HepG2 (cell line): Measurements from ENCODE around the gene NDUFS5. TPM values are rescaled to one million over a fixed set of nuclear protein-coding genes. Genes with fewer than 3 reads are reported as not detected.
"Not testable (repeated sequence)": the region's sequence is repeated elsewhere in the genome, so short reads cannot be mapped to it uniquely, and the experiment has no call there.

Source experiments
- ATAC-seq: fragments of 200-7000 bp; cut with Tn5 transposase; 3 replicates; pipeline ENCODE4 v1.9.1; 2020; ENCODE audit warnings: mild to moderate bottlenecking, moderate library complexity
- BruUV-seq: library from RNA; stranded (reverse); fragments of 400-500 nt; replicated peaks from 2 replicates; lab custom pipeline; 2021; lab: Mats Ljungman, UMichigan
- CTCF ChIA-PET: fragments of 300-600 bp; formaldehyde crosslinking; extraction: SDS; loops from one replicate; lab custom pipeline; 2021; ENCODE audit warnings: low total read pairs, inconsistent platforms, low intra/inter-chr PET ratio; lab: Yijun Ruan, JAX
- POLR2A ChIA-PET: fragments of 350-600 bp; sonication (Branson Sonifier 250); formaldehyde crosslinking; loops from one replicate; lab custom pipeline; 2020; ENCODE audit warnings: antibody characterized with exemption, inconsistent platforms; lab: Yijun Ruan, JAX
- DNase-seq: peaks from one replicate; pipeline ENCODE4 v3.0.0-alpha.2; 2015; ENCODE audit warnings: low spot score
- FAIRE-seq: peaks from 3 replicates; lab custom pipeline; 2011; peaks lifted over from hg19 to GRCh38; lab: Jason Lieb, UNC
- H2AFZ ChIP-seq: one replicate; pipeline ENCODE4 v1.6.1; 2011; ENCODE audit warnings: low read length, inconsistent platforms
- H3K27ac ChIP-seq: fragments of 300-600 bp; 3 replicates; pipeline ENCODE4 v1.8.0; 2011; ENCODE audit warnings: mixed run types, mild to moderate bottlenecking, mixed read lengths, low read length, inconsistent platforms; ENCODE audit not compliant: insufficient read depth; ENCODE audit errors: extremely low read length
- H3K27me3 ChIP-seq, 2 experiments: fragments of 200-600 bp in 1 of 2; 2 replicates in 1 of 2; 3 replicates in 1 of 2; pipeline versions ENCODE4 v1.6.0 to v1.8.0; 2011; ENCODE audit warnings: low read length in 2 of 2, mild to moderate bottlenecking in 2 of 2, moderate library complexity in 2 of 2, inconsistent platforms in 1 of 2; ENCODE audit not compliant: insufficient read depth in 2 of 2, control insufficient read depth in 1 of 2
- H3K36me3 ChIP-seq, 2 experiments: fragments of 200-600 bp in 1 of 2; replicated peaks in 1 of 2; 2 replicates in 1 of 2; 3 replicates in 1 of 2; pipeline versions ENCODE4 v1.5.1 to v1.8.0; 2011; ENCODE audit warnings: low read length in 2 of 2, inconsistent platforms in 1 of 2; ENCODE audit not compliant: insufficient read depth in 2 of 2, control insufficient read depth in 1 of 2
- H3K4me1 ChIP-seq: 2 replicates; pipeline ENCODE4 v1.5.1; 2012; ENCODE audit warnings: low read length, inconsistent platforms; ENCODE audit not compliant: insufficient read depth
- H3K4me2 ChIP-seq: 2 replicates; pipeline ENCODE4 v1.6.0; 2011; ENCODE audit warnings: low read depth, low read length, inconsistent platforms
- H3K4me3 ChIP-seq, 3 experiments: fragments of 200-600 bp in 1 of 3; sonication (generic), shearing (Covaris generic) in 1 of 3; replicated peaks in 1 of 3; 2 replicates each; pipeline ENCODE4 v1.5.1; 2011 to 2016; ENCODE audit warnings: low read length in 3 of 3, inconsistent platforms in 2 of 3, low read depth in 2 of 3, mild to moderate bottlenecking in 2 of 3, control low read depth in 1 of 3, mixed read lengths in 1 of 3; ENCODE audit not compliant: insufficient read depth in 1 of 3
- H3K79me2 ChIP-seq: one replicate; pipeline ENCODE4 v1.6.1; 2011; ENCODE audit warnings: low read length, inconsistent platforms; ENCODE audit not compliant: insufficient read depth
- H3K9ac ChIP-seq: 2 replicates; pipeline ENCODE4 v1.6.0; 2011; ENCODE audit warnings: mild to moderate bottlenecking, low read depth, low read length, inconsistent platforms; ENCODE audit not compliant: insufficient read depth
- H3K9me3 ChIP-seq: 2 replicates; pipeline ENCODE4 v1.5.1; 2012; ENCODE audit warnings: mild to moderate bottlenecking, low read length
- H4K20me1 ChIP-seq: 2 replicates; pipeline ENCODE4 v1.6.0; 2011; ENCODE audit warnings: inconsistent platforms, mild to moderate bottlenecking, low read length, moderate library complexity; ENCODE audit not compliant: insufficient read depth
- KLF13 ChIP-seq: sonication (generic); formaldehyde crosslinking; IDR thresholded peaks from 2 replicates; pipeline ENCODE4 v1.4.0; 2020; ENCODE audit warnings: mild to moderate bottlenecking, missing genetic modification reagents
- WGBS: methylation state at CpG from one replicate; pipeline ENCODE4 v1.1.6; 2017; ENCODE audit warnings: low lambda C conversion rate; 5-methylcytosine and 5-hydroxymethylcytosine counted together
- in situ Hi-C: cut with HindIII; loops from 2 replicates; pipeline ENCODE4 v1.10.0; 2017; ENCODE audit warnings: low pct_unique_long_range_greater_than_20kb; ENCODE audit not compliant: extremely low pct_ligation_motif_present
- intact Hi-C: fragments of 100-400 bp; cut with micrococcal nuclease; formaldehyde crosslinking; loops from one replicate; pipeline ENCODE4 v1.10.0; 2022; ENCODE audit not compliant: unreplicated experiment
- polyA plus RNA-seq, 8 experiments: library from polyadenylated mRNA; depleted of rRNA in 3 of 8; stranded (reverse) in 7 of 8; unstranded in 1 of 8; fragments of >200 nt; fragmentation: Illumina TruSeq in 4 of 8; extraction: Trizol in 4 of 8; gene quantifications; 2 replicates each; pipeline versions ENCODE4 v1.2.1 to v1.2.3, GENCODE V29; 2011 to 2016; ENCODE audit warnings: low read depth in 4 of 8, missing spikeins in 1 of 8, mixed read lengths in 1 of 8; ENCODE audit not compliant: insufficient read depth in 1 of 8
- total RNA-seq, 5 experiments: library from RNA; depleted of rRNA; stranded (reverse); fragments of >200 nt; fragmentation: Illumina TruSeq; extraction: Trizol; gene quantifications; 2 replicates each; pipeline ENCODE4 v1.2.3, GENCODE V29; 2016; ENCODE audit warnings: low read depth in 1 of 5

The NDUFS5 gene
- total and polyA plus RNA-seq, 2 of the 13 experiments (the other 11 are each of a cell fraction or from before 2014, with no cell fraction given), result 263 to 466 TPM

- no peak overlapping the region for H3K4me2 ChIP-seq
- no peak overlapping the region for H3K4me3 ChIP-seq
- no peaks in the 10 kb centered on the region for H3K9me3 ChIP-seq
- no peak overlapping the region for H3K9ac ChIP-seq
- no peak for ATAC-seq
- no peak overlapping the region for H2AFZ ChIP-seq
- H3K4me1 ChIP-seq, result no peaks in the 10 kb centered on the region
- intact Hi-C loops, result no loop called here
- in situ Hi-C loops, result no loop called here
- ChIA-PET POLR2A (no interaction called here), CTCF (no interaction called here)
- no peaks in the 10 kb centered on the region for H3K27me3 ChIP-seq
- no peak for TF ChIP-seq KLF13 (CRISPR knock-in tag)
- WGBS, result 62% methylated on average over 3 of the region's 3 CpGs
- no peak for FAIRE-seq
- H4K20me1 ChIP-seq, result no peaks in the 10 kb centered on the region
- no peaks in the 10 kb centered on the region for H3K36me3 ChIP-seq
- no TSS peak for BruUV-seq
- no peaks in the 10 kb centered on the region for H3K79me2 ChIP-seq
- no peak for DNase-seq
- H3K27ac ChIP-seq, result no peak overlapping the region
These were observed 39.4 kb downstream of the NDUFS5 start for GRCh38 chr1:39065542-39065941.

GRCh38 chr1:39068227-39068626 is 42.1 kb downstream of the NDUFS5 start:
- POLR2A ChIA-PET, H3K4me1 ChIP-seq, H3K4me3 ChIP-seq, H3K27ac ChIP-seq, H4K20me1 ChIP-seq, intact Hi-C loops, ATAC-seq, H3K36me3 ChIP-seq, DNase-seq, FAIRE-seq, in situ Hi-C loops, H3K79me2 ChIP-seq, CTCF ChIA-PET, BruUV-seq, H3K27me3 ChIP-seq, H3K4me2 ChIP-seq, H2AFZ ChIP-seq, H3K9me3 ChIP-seq, H3K9ac ChIP-seq: not testable (repeated sequence)
- 98% methylated on average over 7 of the region's 7 CpGs for WGBS

- CTCF ChIA-PET, H3K4me3 ChIP-seq, H4K20me1 ChIP-seq, H3K9me3 ChIP-seq, H3K27me3 ChIP-seq, H2AFZ ChIP-seq, ATAC-seq, FAIRE-seq, in situ Hi-C loops, H3K4me2 ChIP-seq, POLR2A ChIA-PET, BruUV-seq, intact Hi-C loops, H3K36me3 ChIP-seq, H3K9ac ChIP-seq, H3K27ac ChIP-seq, DNase-seq, H3K79me2 ChIP-seq: not testable (repeated sequence)
- peaks cover 20% of the 10 kb centered on the region for H3K4me1 ChIP-seq
These were observed 45.4 kb downstream of the NDUFS5 start for GRCh38 chr1:39071557-39071956.
